Activated CD8-positive, alpha-beta T cell treated with anti-CD3 and anti-CD28 coated beads for 36 hours (primary cell): ENCODE results near the gene TRIO. TPM values are rescaled to one million over a fixed set of nuclear protein-coding genes. Genes with fewer than 3 reads are reported as not detected.

Source experiments
- ATAC-seq: fragments of 200-7000 bp; cut with Tn5 transposase; one replicate; pipeline ENCODE4 v1.10.0; 2021; ENCODE audit warnings: mild to moderate bottlenecking, moderate library complexity
- CTCF ChIA-PET: fragments of 350-600 bp; sonication (Branson Sonifier 250); formaldehyde crosslinking; loops from one replicate; lab custom pipeline; 2021; ENCODE audit warnings: antibody characterized with exemption; lab: Charles Lee
- POLR2A ChIA-PET: fragments of 350-600 bp; sonication (Branson Sonifier 250); formaldehyde crosslinking; loops from one replicate; lab custom pipeline; 2021; ENCODE audit warnings: antibody characterized with exemption; lab: Charles Lee
- DNase-seq: peaks from one replicate; pipeline ENCODE4 v3.0.0-alpha.2; 2020
- H3K27ac Mint-ChIP-seq: one replicate; pipeline ENCODE4 v1.8.0; 2021; ENCODE audit warnings: mild to moderate bottlenecking, mixed read lengths
- H3K27me3 Mint-ChIP-seq: one replicate; pipeline ENCODE4 v1.8.0; 2021; ENCODE audit warnings: mixed read lengths
- H3K36me3 Mint-ChIP-seq: one replicate; pipeline ENCODE4 v1.8.0; 2021; ENCODE audit warnings: low read depth, mixed read lengths
- H3K4me1 Mint-ChIP-seq: one replicate; pipeline ENCODE4 v1.8.0; 2021; ENCODE audit warnings: low read depth, mixed read lengths
- H3K4me3 Mint-ChIP-seq: one replicate; pipeline ENCODE4 v1.8.0; 2021; ENCODE audit warnings: mild to moderate bottlenecking, moderate library complexity, mixed read lengths
- H3K9me3 Mint-ChIP-seq: one replicate; pipeline ENCODE4 v1.8.0; 2021; ENCODE audit warnings: mixed read lengths
- CTCF ChIP-seq: fragments of 200-600 bp; IDR thresholded peaks from one replicate; pipeline ENCODE4 v1.8.0; 2022; ENCODE audit warnings: antibody characterized with exemption, mild to moderate bottlenecking
- intact Hi-C: fragments of 100-400 bp; cut with micrococcal nuclease; formaldehyde crosslinking; loops from one replicate; pipeline ENCODE4 v1.10.0; 2022
- total RNA-seq, 2 experiments: library from RNA; stranded (reverse); gene quantifications; one replicate each; pipeline ENCODE4 v1.2.3, GENCODE V29; 2021

TRIO gene
- total RNA-seq, 2 experiments from 2014 or later: 11.4 to 11.5 TPM

- no peak overlapping the region for H3K4me3 Mint-ChIP-seq
- ChIA-PET POLR2A (interaction anchor here (0.6 kb wide), 1 partner anchor 396 kb away, joined by 3 read pairs; no protein-coding TSS in a partner anchor), CTCF (no interaction called here)
- H3K27me3 Mint-ChIP-seq: no peaks in the 10 kb centered on the region
- no peaks in the 10 kb centered on the region for H3K9me3 Mint-ChIP-seq
- TF ChIP-seq CTCF: no peak
- intact Hi-C loops: no loop called here
- H3K4me1 Mint-ChIP-seq: no peaks in the 10 kb centered on the region
- no peak for ATAC-seq
- no peaks in the 10 kb centered on the region for H3K36me3 Mint-ChIP-seq
- DNase-seq: no peak
- H3K27ac Mint-ChIP-seq: no peak overlapping the region
These were observed 358.5 kb downstream of the TRIO start for GRCh38 chr5:14501353-14502293.

GRCh38 chr5:14502294-14502690, 359.1 kb downstream of the TRIO start:
- ATAC-seq: no peak
- Mint-ChIP-seq H3K36me3 (no peaks in the 10 kb centered on the region), H3K27ac (no peak overlapping the region), H3K9me3 (no peaks in the 10 kb centered on the region), H3K27me3 (no peaks in the 10 kb centered on the region), H3K4me1 (no peaks in the 10 kb centered on the region), H3K4me3 (no peak overlapping the region)
- DNase-seq: no peak
- intact Hi-C loops: no loop called here
- ChIA-PET POLR2A (no interaction called here), CTCF (no interaction called here)
- no peak for TF ChIP-seq CTCF

- TF ChIP-seq CTCF: no peak
- intact Hi-C loops: no loop called here
- Mint-ChIP-seq H3K4me3 (no peak overlapping the region), H3K27me3 (no peaks in the 10 kb centered on the region), H3K27ac (no peak overlapping the region), H3K36me3 (no peaks in the 10 kb centered on the region), H3K9me3 (no peaks in the 10 kb centered on the region), H3K4me1 (no peaks in the 10 kb centered on the region)
- DNase-seq (no peak), ATAC-seq (no peak)
- ChIA-PET CTCF (interaction anchor here (0.7 kb wide), 1 partner anchor 21 kb away, joined by 3 read pairs; no protein-coding TSS in a partner anchor), POLR2A (no interaction called here)
These were observed 360.0 kb downstream of the TRIO start for GRCh38 chr5:14503017-14503680.

GRCh38 chr5:14503681-14504331, 360.7 kb downstream of the TRIO start:
- POLR2A ChIA-PET: no interaction called here
- no peak overlapping the region for H3K27ac Mint-ChIP-seq
- no peaks in the 10 kb centered on the region for H3K36me3 Mint-ChIP-seq
- H3K4me1 Mint-ChIP-seq: no peaks in the 10 kb centered on the region
- ATAC-seq (no peak), DNase-seq (no peak)
- TF ChIP-seq CTCF: no peak
- CTCF ChIA-PET: no interaction called here
- no peaks in the 10 kb centered on the region for H3K9me3 Mint-ChIP-seq
- intact Hi-C loops: no loop called here
- H3K4me3 Mint-ChIP-seq: no peak overlapping the region
- no peaks in the 10 kb centered on the region for H3K27me3 Mint-ChIP-seq
